Uterus (tissue), 2 donors: Measurements from ENCODE around the gene LRRC8A.

Experiments
- CTCF ChIP-seq, 4 experiments: fragments of 200-600 bp in 2 of 4; fragments of 450-650 bp in 2 of 4; sonication (generic) in 2 of 4; IDR thresholded peaks; one replicate each; pipeline ENCODE4 v1.5.1; 2016 to 2019; ENCODE audit warnings: antibody characterized with exemption in 4 of 4, mild to moderate bottlenecking in 2 of 4, moderate library complexity in 1 of 4
- POLR2A ChIP-seq, 2 donors: fragments of 450-650 bp; IDR thresholded peaks; one replicate each; pipeline ENCODE4 v1.6.1; 2016; ENCODE audit warnings: antibody characterized with exemption in 2 of 2, mild to moderate bottlenecking in 1 of 2, moderate library complexity in 1 of 2

GRCh38 chr9:128898845-128899565 lies 17.1 kb downstream of the LRRC8A start:
- TF ChIP-seq CTCF (IDR thresholded peaks at IDR 0.05) (no peak), POLR2A (IDR thresholded peaks at IDR 0.05) (no peak)
